Upper lobe of left lung (tissue), 6 donors: ENCODE data around the gene CIBAR2. TPM values are rescaled to one million over a fixed set of nuclear protein-coding genes. Genes with fewer than 3 reads are reported as not detected.
A peak's percentile ranks its signal among the peaks of the same experiment; 100 is the strongest.

Experiments used
- ATAC-seq, 2 donors: fragments of 200-7000 bp; cut with Tn5 transposase; one replicate each; pipeline ENCODE4 v1.9.1; 2022; ENCODE audit warnings: mild to moderate bottlenecking in 2 of 2, moderate library complexity in 2 of 2; ENCODE audit not compliant: low FRiP score in 2 of 2
- DNase-seq, 2 donors: peaks; one replicate each; pipeline ENCODE4 v3.0.0-alpha.2; 2019 to 2020
- H3K27ac ChIP-seq, 4 donors: fragments of 200-600 bp; sonication (generic); one replicate each; pipeline ENCODE4 v1.5.1; 2016 to 2019
- H3K27me3 ChIP-seq, 4 donors: fragments of 200-600 bp; sonication (generic); one replicate each; pipeline ENCODE4 v1.5.1; 2017 to 2019
- H3K36me3 ChIP-seq, 4 donors: fragments of 200-600 bp; sonication (generic); one replicate each; pipeline ENCODE4 v1.5.1; 2016 to 2019
- H3K4me1 ChIP-seq, 4 donors: fragments of 200-600 bp; sonication (generic); one replicate each; pipeline ENCODE4 v1.5.1; 2018 to 2019
- H3K4me3 ChIP-seq, 4 donors: fragments of 200-600 bp; sonication (generic); one replicate each; pipeline ENCODE4 v1.5.1; 2017 to 2019; ENCODE audit warnings: mild to moderate bottlenecking in 2 of 4, moderate library complexity in 1 of 4
- H3K9me3 ChIP-seq, 4 donors: fragments of 200-600 bp; sonication (generic); one replicate each; pipeline ENCODE4 v1.5.1; 2018 to 2019
- EP300 ChIP-seq, 4 donors: sonication (generic); formaldehyde crosslinking; IDR thresholded peaks; one replicate each; pipeline ENCODE4 v1.5.1; 2017; ENCODE audit warnings: antibody characterized with exemption in 4 of 4, control low read depth in 2 of 4
- POLR2A ChIP-seq, 4 donors: fragments of 450-650 bp; IDR thresholded peaks; one replicate each; pipeline ENCODE4 v1.5.1; 2016 to 2017; ENCODE audit warnings: antibody characterized with exemption in 4 of 4, mild to moderate bottlenecking in 2 of 4
- POLR2AphosphoS5 ChIP-seq, 2 donors: sonication (generic); formaldehyde crosslinking; IDR thresholded peaks; one replicate each; pipeline ENCODE4 v1.5.1; 2017; ENCODE audit warnings: antibody characterized with exemption in 2 of 2
- WGBS, 2 donors: methylation state at CpG; one replicate each; pipeline ENCODE4 v1.1.5; 2017 to 2018; 5-methylcytosine and 5-hydroxymethylcytosine counted together
- total RNA-seq, 6 donors: library from RNA; depleted of rRNA in 4 of 6; stranded (reverse); fragments of >200 nt in 4 of 6; gene quantifications; one replicate each; pipeline versions ENCODE4 v1.1.0 to v1.2.1, GENCODE V29; 2016 to 2021
- TF ChIP-seq, protein P1 (sequence below), 6 experiments: fragments of 450-650 bp in 4 of 6; fragments of 200-600 bp in 2 of 6; sonication (generic) in 2 of 6; IDR thresholded peaks; one replicate each; pipeline ENCODE4 v1.5.1; 2016 to 2019; ENCODE audit warnings: antibody characterized with exemption in 6 of 6
- donor health status: DM: no; HTN: no; CAD: no; lungs with moderate emphysema.
- donor health status: DM: no; HTN: yes; CAD: no; lungs with severe emphysema.

CIBAR2 gene
- total RNA-seq, 6 donors from 2014 or later, result 0.40 to 35.6 (median 9.9) TPM

DNA sequence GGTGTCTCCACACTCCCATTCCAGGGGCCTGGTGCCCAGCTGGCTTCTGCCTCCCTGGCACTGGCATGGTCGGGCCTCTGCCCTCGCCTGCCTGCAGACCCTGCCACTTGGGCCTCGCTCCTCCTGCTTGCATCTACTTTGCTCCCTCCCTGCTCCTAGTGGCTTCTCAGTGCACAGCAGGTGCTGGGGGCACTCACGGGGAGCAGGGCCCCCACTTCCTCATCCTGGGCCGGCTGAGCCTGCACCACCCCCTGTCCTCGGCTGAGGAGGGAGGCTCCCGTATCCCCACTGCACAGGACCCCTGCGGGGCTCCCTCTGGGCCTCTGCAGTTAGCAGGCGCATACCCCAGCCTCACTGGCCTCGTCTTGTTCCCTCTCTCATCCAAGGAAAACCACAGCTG lies 35.2 kb downstream of the CIBAR2 start:
- H3K4me3 ChIP-seq, result no peak overlapping the region
- no peaks in the 10 kb centered on the region for H3K4me1 ChIP-seq
- DNase-seq (no peak), ATAC-seq (no peak)
- no peaks in the 10 kb centered on the region for H3K27me3 ChIP-seq
- WGBS, 2 donors, result 75 to 82% methylated on average over 8 of the region's 10 CpGs
- TF ChIP-seq POLR2AphosphoS5 (IDR thresholded peaks at IDR 0.05) (no peak), POLR2A (IDR thresholded peaks at IDR 0.05) (no peak), EP300 (IDR thresholded peaks at IDR 0.05) (no peak)
- TF ChIP-seq, protein P1, sequence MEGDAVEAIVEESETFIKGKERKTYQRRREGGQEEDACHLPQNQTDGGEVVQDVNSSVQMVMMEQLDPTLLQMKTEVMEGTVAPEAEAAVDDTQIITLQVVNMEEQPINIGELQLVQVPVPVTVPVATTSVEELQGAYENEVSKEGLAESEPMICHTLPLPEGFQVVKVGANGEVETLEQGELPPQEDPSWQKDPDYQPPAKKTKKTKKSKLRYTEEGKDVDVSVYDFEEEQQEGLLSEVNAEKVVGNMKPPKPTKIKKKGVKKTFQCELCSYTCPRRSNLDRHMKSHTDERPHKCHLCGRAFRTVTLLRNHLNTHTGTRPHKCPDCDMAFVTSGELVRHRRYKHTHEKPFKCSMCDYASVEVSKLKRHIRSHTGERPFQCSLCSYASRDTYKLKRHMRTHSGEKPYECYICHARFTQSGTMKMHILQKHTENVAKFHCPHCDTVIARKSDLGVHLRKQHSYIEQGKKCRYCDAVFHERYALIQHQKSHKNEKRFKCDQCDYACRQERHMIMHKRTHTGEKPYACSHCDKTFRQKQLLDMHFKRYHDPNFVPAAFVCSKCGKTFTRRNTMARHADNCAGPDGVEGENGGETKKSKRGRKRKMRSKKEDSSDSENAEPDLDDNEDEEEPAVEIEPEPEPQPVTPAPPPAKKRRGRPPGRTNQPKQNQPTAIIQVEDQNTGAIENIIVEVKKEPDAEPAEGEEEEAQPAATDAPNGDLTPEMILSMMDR (IDR thresholded peaks at IDR 0.05), result no peak
- H3K27ac ChIP-seq, result no peak overlapping the region
- peaks cover 4 to 81% (median 41%) of the 10 kb centered on the region in 4 donors for H3K36me3 ChIP-seq
- H3K9me3 ChIP-seq, result no peaks in the 10 kb centered on the region

DNA sequence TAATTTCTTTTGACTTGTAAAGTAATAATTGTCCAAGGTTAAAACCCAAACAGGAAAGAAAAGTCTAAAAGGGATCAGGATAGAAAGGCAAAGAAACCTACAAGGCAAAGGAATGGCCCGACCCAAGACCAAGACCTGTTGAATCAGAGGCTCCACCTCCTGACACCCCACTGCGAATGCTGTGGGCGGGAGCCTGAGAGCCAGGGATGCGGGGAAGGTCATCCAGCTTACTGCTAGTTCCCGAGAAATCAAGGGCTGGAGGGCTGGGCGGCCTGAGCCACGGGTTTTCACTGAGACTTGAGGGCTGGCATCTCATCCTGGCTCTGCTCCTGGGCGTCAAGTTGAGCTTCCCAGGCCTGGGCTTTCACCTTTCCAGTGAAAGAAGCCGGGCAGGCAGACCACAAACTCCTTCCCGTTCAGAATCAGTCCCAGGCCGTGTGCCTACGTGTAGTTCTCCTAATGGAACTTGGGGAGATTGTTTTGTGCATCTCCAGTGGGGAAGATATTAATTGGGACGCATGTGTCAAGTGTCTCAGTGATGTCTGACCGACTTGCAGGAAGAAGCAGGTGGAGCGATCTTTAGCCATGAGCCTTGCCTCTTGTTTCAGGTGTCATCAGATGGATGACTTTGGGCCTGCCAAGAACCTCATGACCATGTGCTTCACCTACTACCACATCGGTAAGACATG lies 36.9 kb downstream of the CIBAR2 start:
- ATAC-seq (no peak), DNase-seq (no peak)
- no peak for TF ChIP-seq POLR2A (IDR thresholded peaks at IDR 0.05)
- TF ChIP-seq POLR2AphosphoS5 (IDR thresholded peaks at IDR 0.05), result no peak
- TF ChIP-seq, protein P1 (IDR thresholded peaks at IDR 0.05), result no peak
- no peak for TF ChIP-seq EP300 (IDR thresholded peaks at IDR 0.05)
- Histone ChIP-seq H3K4me1 (no peaks in the 10 kb centered on the region), H3K27ac (no peak overlapping the region), H3K9me3 (no peaks in the 10 kb centered on the region), H3K36me3 (peaks cover 4 to 83% (median 45%) of the 10 kb centered on the region in 4 donors), H3K27me3 (no peaks in the 10 kb centered on the region), H3K4me3 (no peak overlapping the region)
- whole genome bisulfite sequencing, 2 donors, result 92% methylated on average over 16 of the region's 16 CpGs

DNA sequence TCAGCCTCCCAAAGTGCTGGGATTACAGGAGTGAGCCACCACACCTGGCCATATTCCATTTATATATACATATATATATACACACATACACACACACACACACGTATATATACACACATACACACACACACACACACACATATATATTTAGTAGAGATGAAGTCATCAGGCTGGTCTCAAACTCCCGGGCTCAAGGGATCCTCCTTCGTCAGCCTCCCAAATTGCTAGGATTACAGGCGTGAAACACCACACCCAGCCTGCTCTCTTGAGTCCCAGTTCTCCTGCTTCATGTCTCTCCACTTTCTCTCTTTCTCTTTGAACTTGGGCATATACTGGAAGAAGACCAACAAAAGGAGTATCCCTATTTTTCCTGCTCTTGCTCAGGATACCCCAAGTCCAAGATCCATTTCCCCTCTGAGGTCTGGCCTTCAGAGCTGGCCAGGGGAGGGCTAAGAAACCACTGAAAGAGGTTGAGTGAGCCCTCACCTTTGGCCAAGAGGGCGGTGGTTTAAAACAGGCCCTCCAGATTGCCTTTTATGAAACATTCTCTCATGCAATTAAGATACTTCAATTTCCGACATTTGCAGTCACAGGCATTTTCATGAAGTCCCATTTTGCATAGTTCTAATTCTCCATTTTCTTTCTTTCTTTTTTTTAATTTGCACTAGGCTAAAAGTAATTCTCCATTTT lies 37.9 kb downstream of the CIBAR2 start:
- no peak for ATAC-seq
- 95 to 96% methylated on average over 6 of the region's 6 CpGs for WGBS, 2 donors
- Histone ChIP-seq H3K9me3 (no peaks in the 10 kb centered on the region), H3K4me3 (no peak overlapping the region), H3K27me3 (no peaks in the 10 kb centered on the region), H3K36me3 (peaks cover 4 to 84% (median 44%) of the 10 kb centered on the region in 4 donors), H3K4me1 (no peaks in the 10 kb centered on the region), H3K27ac (no peak overlapping the region)
- TF ChIP-seq POLR2AphosphoS5 (IDR thresholded peaks at IDR 0.05) (no peak), POLR2A (IDR thresholded peaks at IDR 0.05) (no peak), EP300 (IDR thresholded peaks at IDR 0.05) (no peak)
- TF ChIP-seq, protein P1 (IDR thresholded peaks at IDR 0.05), result no peak
- DNase-seq, result no peak

DNA sequence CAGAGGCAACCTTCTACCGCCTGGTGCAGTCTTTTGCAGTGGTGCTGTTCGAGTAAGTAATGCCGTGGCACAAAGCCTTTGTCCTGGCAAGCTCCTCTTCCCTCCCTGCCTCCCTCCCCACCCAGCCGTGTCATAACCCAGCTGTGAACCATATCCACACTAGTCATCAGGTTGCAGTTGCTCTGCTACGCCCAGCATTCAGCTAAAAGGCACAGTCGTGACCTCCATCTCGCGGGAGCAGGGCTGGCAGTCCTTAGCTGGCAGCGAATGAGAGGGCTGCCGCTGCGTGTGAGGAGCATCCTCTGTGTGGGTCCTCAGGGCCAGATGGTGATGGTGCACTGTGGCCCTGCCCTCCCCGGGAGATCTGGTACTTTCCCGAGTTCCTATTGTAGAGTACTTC lies 39.3 kb downstream of the CIBAR2 start:
- Histone ChIP-seq H3K36me3 (peaks cover 4 to 82% (median 42%) of the 10 kb centered on the region in 4 donors), H3K27me3 (no peaks in the 10 kb centered on the region), H3K4me1 (no peaks in the 10 kb centered on the region), H3K27ac (no peak overlapping the region), H3K9me3 (no peaks in the 10 kb centered on the region), H3K4me3 (no peak overlapping the region)
- WGBS, 2 donors, result 81 to 86% methylated on average over 8 to 13 of the region's 13 CpGs
- ATAC-seq (peak in 1 of 2 donors; percentile 89), DNase-seq (no peak)
- TF ChIP-seq POLR2AphosphoS5 (IDR thresholded peaks at IDR 0.05) (peak; percentile 27 to 48), POLR2A (IDR thresholded peaks at IDR 0.05) (no peak)

DNA sequence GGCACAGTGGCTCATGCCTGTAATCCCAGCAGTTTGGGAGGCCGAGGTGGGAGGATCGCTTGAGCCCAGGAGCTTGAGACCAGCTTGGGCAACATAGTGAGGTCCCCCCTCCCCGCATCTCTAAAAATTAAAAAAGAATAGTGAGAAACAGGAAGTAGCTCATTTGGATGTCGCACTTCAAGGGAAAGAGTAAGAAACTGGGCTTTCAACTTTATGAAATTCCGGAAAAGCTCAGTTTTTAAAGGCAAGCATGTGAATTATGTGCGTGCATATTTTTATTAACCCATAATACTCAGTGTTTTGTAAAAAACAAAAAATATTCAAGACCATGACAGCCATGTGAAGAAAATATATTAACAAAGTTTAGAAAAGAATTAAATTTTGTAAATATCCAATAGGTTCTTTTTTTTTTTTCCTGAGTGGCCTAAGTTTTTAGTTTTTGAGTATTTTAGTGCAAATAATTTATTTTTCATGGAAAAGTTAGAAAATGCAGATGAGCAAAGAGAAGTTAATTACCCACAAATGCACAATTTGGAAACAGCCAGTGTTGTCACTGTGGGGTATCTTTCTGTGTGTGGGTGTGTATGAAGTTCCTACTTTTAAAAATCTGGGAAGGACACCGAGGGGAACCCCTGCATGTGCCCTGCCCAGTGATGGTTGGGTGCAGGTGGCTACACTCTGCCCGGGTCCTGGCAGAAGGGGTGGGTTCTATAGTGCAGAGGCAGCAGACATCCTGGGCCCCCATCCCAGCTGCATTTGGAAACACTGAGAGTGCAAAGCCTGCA lies 40.0 kb downstream of the CIBAR2 start:
- H3K9me3 ChIP-seq, result no peaks in the 10 kb centered on the region
- WGBS, 2 donors, result 73 to 83% methylated on average over 8 of the region's 8 CpGs
- TF ChIP-seq POLR2A (IDR thresholded peaks at IDR 0.05) (no peak), EP300 (IDR thresholded peaks at IDR 0.05) (no peak), POLR2AphosphoS5 (IDR thresholded peaks at IDR 0.05) (no peak)
- TF ChIP-seq, protein P1 (IDR thresholded peaks at IDR 0.05), result no peak
- H3K36me3 ChIP-seq, result peaks cover 3 to 82% (median 45%) of the 10 kb centered on the region in 4 donors
- no peak overlapping the region for H3K4me3 ChIP-seq
- H3K4me1 ChIP-seq, result no peaks in the 10 kb centered on the region
- no peaks in the 10 kb centered on the region for H3K27me3 ChIP-seq
- DNase-seq (no peak), ATAC-seq (peak in 1 of 2 donors; percentile 27)
- no peak overlapping the region for H3K27ac ChIP-seq
